ENCODE results near the gene TMEM108. TPM values are rescaled to one million over a fixed set of nuclear protein-coding genes. Genes with fewer than 3 reads are reported as not detected.

TMEM108 gene
- total and polyA plus RNA-seq, 2 of the 4 experiments (the other 2 are of a cell fraction), result 0.18 to 2.2 TPM

GRCh38 chr3:133197619-133198018 is 159.4 kb downstream of the TMEM108 start:
- Histone ChIP-seq H4K91ac (ENCODE audit: insufficient read depth, low read depth, low read length) (no peak overlapping the region), H3K4ac (ENCODE audit: low read depth, low read length) (no peak overlapping the region), H2AK5ac (ENCODE audit: low read depth, low read length) (no peak overlapping the region), H3K79me1 (ENCODE audit: low read depth in 1 of 2, low read length in 2 of 2) (no peaks in the 10 kb centered on the region), H3K27me3 (ENCODE audit: control insufficient read depth, insufficient read depth, low read length) (no peaks in the 10 kb centered on the region), H4K20me1 (ENCODE audit: insufficient read depth, low read length) (no peaks in the 10 kb centered on the region), H4K8ac (ENCODE audit: low read depth in 2 of 2, low read length in 2 of 2) (no peak overlapping the region), H2BK20ac (ENCODE audit: low read depth, low read length) (no peak overlapping the region), H3K14ac (replicated peaks; ENCODE audit: low read depth, low read length) (no peak overlapping the region), H3K56ac (ENCODE audit: extremely low read depth, insufficient read depth, low read length) (no peak overlapping the region), H3K23ac (ENCODE audit: low read depth, low read length) (no peak overlapping the region), H3K9ac (ENCODE audit: low read depth, low read length) (no peak overlapping the region), H4K5ac (ENCODE audit: low read depth, low read length) (no peak overlapping the region), H2BK15ac (ENCODE audit: low read depth, low read length) (no peak overlapping the region), H2AFZ (replicated peaks; ENCODE audit: low read length, poor library complexity) (no peak overlapping the region), H3K4me1 (ENCODE audit: control insufficient read depth, insufficient read depth, low read length) (no peaks in the 10 kb centered on the region), H3K4me2 (ENCODE audit: low read depth, low read length) (no peak overlapping the region), H3K36me3 (ENCODE audit: control insufficient read depth, insufficient read depth, low read length) (no peaks in the 10 kb centered on the region), H3K9me1 (ENCODE audit: insufficient read depth, low read length) (no peaks in the 10 kb centered on the region), H3K27ac (ENCODE audit: insufficient read depth, low read length) (no peak overlapping the region), H2BK120ac (ENCODE audit: low read depth, low read length) (no peak overlapping the region), H3K18ac (ENCODE audit: low read depth, low read length) (no peak overlapping the region), H2AK9ac (replicated peaks; ENCODE audit: low read depth, low read length, poor library complexity) (no peak overlapping the region), H3K4me3 (ENCODE audit: insufficient read depth, low read depth, low read length) (no peak overlapping the region), H2BK5ac (ENCODE audit: low read depth, low read length, poor library complexity, severe bottlenecking) (no peak overlapping the region), H3K9me3 (ENCODE audit: control insufficient read depth, insufficient read depth, low read length) (no peaks in the 10 kb centered on the region)
- no CpG with 5 or more reads among the region's 1 CpG for WGBS, 2 experiments (ENCODE audit: extremely low coverage in 2 of 2, insufficient read length in 1 of 2)
- intact Hi-C loops (cut with micrococcal nuclease), result no loop called here
- no TSS peak for BruUV-seq (replicated peaks)
- dilution Hi-C loops (cut with HindIII; ENCODE audit: low sequenced_read_pairs, unreplicated experiment), result no loop called here
- in situ Hi-C loops (cut with MboI; ENCODE audit: low sequenced_read_pairs), result no loop called here
- DNase-seq (no peak), ATAC-seq (ENCODE audit: low read depth) (no peak)
- ChIA-PET CTCF (no interaction called here), POLR2A (ENCODE audit: unreplicated experiment) (no interaction called here)
- TF ChIP-seq BHLHE40 (IDR thresholded peaks at IDR 0.05; ENCODE audit: low read depth, low read length) (no peak), CEBPB (IDR thresholded peaks at IDR 0.05; ENCODE audit: low read depth, low read length) (no peak), CTCF (conservative IDR thresholded peaks at IDR 0.05; ENCODE audit: low read depth, low read length) (no peak), NFE2L2 (IDR thresholded peaks at IDR 0.05; ENCODE audit: low read depth, low read length) (no peak), MAZ (IDR thresholded peaks at IDR 0.05; ENCODE audit: borderline replicate concordance, low read depth, low read length) (no peak), MXI1 (IDR thresholded peaks at IDR 0.05; ENCODE audit: borderline replicate concordance, low read depth, low read length) (no peak), SMC3 (IDR thresholded peaks at IDR 0.05; ENCODE audit: low read depth, low read length) (no peak), RFX5 (IDR thresholded peaks at IDR 0.05; ENCODE audit: low read depth, low read length) (no peak), RAD21 (IDR thresholded peaks at IDR 0.05; ENCODE audit: low read length) (no peak), USF2 (IDR thresholded peaks at IDR 0.05; ENCODE audit: low read depth, low read length) (no peak), FOS (IDR thresholded peaks at IDR 0.05; ENCODE audit: low read depth, low read length) (no peak), RCOR1 (IDR thresholded peaks at IDR 0.05; ENCODE audit: insufficient replicate concordance, low read length) (no peak), CHD1 (IDR thresholded peaks at IDR 0.05; ENCODE audit: low read depth, low read length) (no peak), MAFK (IDR thresholded peaks at IDR 0.05; ENCODE audit: low read depth, low read length) (no peak), POLR2A (IDR thresholded peaks at IDR 0.05; ENCODE audit: low read depth, low read length) (no peak)
- TF ChIP-seq, protein P1, sequence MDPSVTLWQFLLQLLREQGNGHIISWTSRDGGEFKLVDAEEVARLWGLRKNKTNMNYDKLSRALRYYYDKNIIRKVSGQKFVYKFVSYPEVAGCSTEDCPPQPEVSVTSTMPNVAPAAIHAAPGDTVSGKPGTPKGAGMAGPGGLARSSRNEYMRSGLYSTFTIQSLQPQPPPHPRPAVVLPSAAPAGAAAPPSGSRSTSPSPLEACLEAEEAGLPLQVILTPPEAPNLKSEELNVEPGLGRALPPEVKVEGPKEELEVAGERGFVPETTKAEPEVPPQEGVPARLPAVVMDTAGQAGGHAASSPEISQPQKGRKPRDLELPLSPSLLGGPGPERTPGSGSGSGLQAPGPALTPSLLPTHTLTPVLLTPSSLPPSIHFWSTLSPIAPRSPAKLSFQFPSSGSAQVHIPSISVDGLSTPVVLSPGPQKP (IDR thresholded peaks at IDR 0.05; ENCODE audit: borderline replicate concordance, low read depth, low read length), result no peak
